Hematopoietic multipotent progenitor cell treated with erythropoietin and hydrocortisone succinate and interleukin-3 and kit ligand, for 15 days (in vitro differentiated cells): ENCODE results near the gene DRAXIN.
A peak's percentile ranks its signal among the peaks of the same experiment; 100 is the strongest.

ENCODE experiments used
- DNase-seq: peaks from one replicate; pipeline ENCODE4 v3.0.0-alpha.2; 2015; ENCODE audit warnings: low spot score

DRAXIN gene

DNA sequence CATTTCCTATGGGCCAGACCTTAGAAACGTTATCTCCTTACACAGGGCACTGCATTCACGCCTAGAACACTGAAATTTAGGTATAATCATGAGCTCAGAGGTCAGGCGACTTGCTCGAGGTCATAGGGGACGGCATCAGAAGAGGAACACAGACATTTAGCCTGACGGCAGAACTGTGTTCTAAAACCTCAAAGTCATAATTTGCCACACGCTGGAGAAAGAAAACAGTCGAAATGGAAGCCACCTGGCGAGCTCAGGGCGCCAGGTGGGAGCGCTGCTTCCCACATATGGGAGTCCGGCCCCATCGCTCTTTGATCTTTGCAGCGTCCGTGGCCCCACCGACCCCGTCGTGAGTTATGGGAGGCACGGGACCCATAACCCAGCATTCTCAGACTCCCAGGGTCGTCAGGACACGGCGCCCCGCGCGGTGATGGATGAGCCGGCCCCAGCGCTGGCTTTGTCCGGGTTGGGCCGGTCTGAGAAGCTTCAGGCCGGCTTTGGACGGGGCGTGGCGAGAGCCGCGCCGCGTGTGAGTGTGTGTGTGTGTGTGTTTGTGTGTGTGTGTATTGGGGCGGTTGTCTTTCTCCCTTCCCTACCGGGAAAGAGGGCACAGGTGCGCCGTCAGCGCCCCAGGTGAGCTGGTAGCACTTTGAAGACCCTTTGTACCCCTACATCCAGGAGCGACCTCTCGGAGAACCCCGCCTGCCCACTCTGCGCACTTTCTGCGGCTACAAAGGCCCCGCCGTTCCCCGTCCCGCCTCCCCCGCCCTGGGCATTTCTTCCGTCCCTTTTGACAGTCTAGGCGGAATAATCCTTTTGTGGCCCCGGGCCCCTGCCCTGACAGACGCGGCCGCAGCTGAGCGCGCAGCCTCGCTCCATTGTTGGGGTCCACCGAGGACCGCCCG lies 861 bp upstream of the DRAXIN start:
- no peak for DNase-seq

DNA sequence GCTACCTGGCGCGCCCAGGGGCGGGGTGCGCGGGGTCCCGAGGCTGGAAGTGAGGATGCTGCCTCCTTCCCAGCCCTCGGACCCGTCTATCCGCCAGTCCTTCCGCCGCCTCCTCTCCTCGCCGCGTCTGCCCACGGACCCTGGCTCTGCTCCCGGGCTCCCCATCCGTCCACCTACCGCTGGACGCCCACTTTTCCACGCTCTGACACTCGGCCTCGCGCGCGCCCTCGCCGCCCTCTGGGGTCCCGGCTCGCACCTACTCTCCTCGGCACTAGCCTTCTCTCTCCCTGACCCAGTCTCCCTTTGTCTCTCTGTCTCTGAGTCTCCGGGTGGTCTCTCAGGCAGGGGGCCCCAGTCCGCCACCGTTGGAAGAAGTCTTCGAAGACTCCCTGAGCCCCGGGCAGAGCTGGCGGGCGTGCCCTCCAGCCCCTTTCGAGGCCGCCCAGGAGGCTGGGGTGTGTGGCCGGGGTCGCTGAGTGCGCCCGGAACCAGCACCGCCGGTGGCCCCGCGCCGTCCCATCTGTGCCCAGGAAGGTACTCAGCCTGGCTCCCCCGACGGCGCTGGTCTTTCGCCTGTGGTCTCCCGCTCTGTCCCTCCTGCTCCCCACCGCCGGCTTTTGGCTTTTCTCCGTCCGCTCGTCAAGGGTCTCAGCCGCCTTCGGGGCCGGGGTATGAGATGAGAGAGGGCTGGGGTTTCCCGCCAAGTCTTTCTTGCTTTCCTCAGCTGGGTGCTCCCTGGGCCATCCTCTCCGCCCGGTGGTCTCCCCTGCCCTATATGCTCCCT lies 610 bp downstream of the DRAXIN start:
- no peak for DNase-seq

DNA sequence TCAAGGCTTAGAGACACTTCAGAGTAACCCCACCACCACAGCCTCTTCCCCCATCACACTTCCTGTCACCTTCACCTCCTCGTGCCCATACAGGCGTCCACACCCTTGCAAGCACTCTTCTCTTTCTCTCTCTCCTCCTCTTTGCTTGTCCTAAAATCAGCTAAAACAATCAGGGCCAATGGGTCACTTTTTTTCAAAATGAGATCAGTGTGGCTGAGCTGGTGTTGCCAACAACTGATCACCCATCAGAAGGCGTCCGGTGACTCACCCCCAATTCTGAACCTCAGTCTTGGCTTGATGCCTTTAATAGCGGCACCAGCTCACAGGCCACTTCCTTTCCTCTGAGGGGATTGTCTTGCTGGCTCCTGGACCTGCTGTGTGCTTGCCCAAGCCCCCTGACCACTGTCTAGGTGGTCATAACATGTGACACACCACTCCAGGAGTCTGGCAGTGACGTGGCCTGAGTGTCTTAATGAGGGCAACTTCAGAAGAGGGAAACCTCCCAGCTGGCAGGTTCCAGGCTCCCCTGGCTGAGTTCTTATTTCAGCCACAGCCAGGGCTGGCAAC lies 1.6 kb downstream of the DRAXIN start:
- no peak for DNase-seq

DNA sequence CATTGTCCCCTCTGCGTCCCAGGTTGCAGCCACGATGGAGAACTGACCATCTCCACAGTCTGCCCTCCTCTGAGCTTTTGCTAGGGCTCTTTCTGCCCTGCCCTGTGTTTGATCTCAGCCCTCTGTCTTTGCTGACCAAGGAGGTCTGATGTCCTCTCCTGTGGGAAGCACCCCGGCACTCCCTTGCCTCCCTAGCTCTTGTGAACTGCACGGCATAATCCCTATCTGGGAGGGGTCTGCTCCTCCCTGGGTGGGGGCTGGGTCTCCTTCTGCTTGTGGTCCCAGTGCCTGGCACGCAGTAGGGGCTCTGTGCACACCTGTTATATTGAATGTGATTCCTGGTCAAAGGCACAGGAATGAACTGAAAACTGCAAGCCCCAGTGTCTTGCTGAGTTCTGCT lies 2.4 kb downstream of the DRAXIN start:
- no peak for DNase-seq

DNA sequence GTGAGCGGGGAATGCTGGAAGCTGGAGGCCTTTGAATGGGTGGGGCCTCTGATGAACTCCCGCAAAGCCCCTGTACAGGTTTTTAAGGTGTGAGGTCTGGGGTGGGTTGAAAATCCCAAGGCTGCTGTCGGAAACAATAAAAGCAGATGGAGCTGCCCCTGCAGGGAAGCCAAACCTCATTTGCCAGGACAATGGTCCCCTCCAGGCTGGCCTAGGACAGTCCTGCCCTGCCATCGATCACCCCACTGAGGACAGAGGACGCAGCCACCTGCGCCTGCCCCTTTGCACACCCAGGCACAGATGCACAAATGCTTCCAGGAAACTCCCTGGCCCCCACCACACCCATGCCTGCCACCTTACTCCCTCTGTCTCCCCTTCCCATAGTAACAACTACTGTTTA lies 4.4 kb downstream of the DRAXIN start:
- DNase-seq = no peak

DNA sequence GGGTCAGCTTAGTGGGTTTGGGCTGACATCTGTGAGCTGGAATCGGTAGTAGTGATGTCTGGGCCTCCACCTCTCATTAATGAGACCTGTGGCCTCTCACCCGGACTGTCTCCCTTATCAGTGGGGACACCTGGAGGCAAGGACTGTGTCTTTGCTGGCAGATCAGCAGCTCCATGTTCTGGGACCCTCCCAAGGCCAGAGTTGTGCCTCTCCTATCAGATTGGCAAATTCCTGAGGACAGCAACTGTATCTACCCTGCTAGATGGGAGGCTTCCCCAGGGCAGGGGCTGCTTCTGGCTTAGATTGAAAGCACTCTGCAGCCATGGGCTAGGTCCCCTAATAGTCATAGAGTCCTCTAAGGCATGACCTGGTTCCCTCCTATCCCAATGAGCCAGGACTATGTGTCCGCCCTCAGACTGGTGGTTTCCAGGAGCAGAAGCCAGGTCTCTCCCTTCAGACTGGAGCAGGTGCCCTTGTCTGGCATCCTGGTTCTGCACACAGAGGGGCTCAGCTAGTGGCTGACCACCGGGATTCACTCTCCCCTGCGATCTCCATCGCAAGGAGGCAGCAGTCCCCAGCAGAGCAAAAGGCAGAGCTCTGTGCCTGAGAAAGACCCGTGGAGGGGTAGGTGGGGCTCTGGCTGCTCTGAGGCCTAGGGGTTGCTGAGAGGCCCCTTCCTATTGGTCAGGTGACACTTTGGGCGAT lies 5.8 kb downstream of the DRAXIN start:
- DNase-seq = peak; percentile 46

DNA sequence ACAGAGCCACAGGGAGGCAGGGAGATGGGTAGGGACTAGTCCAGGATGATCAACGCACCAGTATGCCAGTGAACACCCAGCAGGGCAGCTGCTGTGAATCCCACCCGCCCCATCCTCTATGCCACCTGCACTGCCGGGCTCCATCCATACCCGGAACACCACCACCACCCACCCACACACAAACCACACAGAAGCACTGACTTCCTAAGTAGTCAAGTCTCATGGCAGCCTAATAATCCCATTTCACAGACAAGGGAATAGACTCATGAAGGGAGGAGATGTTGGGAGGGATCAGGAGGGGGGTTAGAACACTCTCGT lies 6.3 kb downstream of the DRAXIN start:
- no peak for DNase-seq

DNA sequence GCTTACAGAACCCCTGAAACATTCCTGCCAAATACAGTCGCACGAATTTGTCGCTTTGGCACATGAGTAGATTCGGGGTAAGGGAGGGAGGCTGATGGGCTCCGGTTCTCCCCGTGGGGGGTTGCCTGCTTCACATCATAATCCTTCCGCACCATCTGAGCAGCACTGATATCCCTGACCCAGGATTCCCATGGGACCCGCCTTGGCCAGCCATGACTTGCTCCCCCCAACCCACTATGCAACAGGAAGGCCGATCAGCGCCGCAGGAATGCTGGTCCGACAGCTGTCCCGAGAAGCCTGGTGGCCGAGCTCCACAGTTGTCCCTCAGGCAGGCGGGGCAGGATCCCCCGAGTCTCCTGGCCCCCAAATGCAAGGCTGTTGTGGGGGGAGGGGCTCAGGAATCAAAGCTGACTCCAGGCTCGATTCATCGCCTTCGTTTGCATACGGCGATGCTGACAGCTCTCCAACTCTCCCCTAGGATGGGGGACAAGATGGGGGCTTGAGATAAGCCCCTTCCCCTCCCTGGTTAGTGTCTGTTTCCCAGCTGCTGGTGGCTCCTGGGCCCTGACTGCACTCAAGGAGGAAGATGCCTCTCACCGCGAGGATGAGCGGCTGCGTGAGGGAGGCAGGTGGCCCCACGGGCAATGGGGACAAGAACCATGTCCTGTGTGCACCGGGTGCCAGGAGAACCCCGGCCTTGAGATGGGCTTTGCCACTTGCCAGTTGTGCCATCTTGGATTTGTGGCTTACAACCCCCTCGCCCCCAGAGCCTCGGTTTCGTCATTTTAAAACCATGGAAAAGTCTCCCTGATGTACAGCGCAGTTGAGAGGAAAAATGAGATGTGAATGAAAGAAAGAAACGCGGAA lies 9.3 kb downstream of the DRAXIN start:
- DNase-seq = no peak

DNA sequence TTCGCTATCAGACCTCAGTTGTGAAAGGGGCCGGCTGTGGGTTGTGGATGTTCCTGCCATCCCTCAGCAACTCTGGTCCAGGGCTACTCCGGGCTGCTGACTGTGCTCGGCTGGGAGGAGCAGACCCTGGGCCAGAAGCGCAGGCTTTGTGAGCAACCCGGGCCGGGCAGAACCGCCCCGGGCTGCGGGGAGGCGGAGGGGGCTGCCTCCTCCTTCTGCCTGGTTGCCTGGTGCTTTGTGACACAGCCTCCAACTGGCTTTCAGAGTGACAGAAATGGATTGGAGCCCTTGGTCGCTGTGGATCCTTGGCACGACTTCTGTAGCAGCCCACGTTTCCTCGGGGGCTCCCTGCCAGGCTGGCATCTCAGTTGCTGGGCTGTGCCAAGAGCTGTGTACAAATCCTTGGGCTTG lies 10.0 kb downstream of the DRAXIN start:
- DNase-seq = no peak

DNA sequence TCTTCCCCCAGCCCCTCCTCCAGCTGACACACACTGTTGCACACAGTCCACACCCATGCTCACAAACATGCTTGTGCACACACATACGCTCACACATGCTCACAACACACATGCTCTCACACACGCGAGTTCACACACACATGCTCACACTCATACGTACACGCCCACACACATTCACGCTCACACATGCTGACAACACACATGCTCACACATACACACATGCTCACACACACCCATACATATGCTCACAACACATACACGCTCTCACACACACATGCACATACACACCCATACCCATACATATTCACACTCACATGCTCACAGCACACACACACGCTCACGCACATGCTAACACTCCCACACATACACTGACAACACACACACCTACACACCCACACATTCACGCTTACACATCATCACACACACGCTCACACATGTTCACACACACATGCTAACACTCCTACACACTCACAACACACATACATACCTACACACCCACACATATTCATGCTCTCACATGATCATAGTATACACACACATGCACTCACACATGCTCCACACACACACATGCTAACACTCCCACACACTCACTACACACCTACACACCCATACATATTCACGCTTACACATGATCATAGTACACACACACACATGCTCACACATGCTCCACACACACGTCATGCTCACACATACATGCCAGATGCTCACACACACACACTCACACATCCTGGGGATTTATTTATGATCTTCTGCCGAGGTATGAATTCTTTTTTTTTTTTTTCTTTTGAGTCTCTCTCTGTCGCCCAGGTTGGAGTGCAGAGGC lies 10.7 kb downstream of the DRAXIN start:
- DNase-seq = no peak

DNA sequence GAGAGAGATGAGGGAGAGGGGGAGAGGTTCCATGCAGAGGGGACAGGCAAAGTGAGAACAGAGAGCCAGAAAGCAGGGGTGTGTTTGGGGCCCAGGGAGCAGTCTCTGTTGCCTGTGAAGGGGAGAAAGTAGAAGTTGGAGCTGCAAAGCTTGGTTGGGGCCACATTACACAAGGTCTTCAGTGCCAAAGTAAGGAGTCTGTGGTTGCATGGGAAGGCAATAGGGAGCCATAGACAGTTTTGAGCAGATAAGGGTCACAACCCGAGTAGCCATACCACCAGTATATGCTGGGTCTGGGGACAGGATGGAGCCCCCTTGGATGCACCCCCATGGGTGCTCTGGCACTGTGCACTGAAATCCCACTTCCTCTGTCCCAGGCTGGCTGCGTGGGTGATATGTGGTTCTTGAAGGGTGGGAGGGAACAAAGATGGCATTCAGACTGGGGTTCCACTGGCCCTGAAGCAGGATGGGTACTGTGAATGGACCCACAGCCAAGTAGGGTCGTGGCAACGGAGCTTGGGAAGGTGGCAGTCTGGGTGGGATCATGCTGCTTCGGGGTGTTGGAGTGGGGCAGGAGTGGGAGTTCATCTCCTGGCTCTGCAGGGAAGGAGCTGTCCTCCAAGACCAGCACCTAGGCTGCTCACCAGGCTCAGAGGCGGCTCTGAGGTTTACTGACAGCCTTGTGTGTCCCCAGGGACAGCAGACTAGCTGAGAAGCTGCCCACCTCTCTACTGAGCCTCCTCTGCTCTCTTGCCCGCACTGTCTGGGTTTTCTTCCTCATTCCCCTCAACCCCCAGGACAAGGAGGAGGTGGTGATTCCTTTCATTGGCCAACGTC lies 12.1 kb downstream of the DRAXIN start:
- no peak for DNase-seq

DNA sequence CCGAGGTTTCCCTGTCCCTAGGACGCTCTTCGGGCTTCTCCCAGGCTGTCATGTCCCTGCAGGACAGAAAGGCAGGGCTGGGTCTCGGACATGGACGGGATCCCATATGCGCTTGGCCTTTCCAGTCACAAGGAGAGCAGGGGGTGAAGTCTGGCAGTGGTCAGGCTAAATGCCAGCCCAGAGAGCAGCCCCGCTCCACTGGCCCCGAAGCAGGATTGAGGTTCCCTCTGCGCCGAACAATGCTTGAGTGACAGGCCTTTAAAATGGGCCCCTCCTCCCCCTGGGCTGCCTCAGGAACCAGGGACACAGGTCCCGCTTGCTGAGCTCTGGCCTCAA lies 12.7 kb downstream of the DRAXIN start:
- DNase-seq = no peak

DNA sequence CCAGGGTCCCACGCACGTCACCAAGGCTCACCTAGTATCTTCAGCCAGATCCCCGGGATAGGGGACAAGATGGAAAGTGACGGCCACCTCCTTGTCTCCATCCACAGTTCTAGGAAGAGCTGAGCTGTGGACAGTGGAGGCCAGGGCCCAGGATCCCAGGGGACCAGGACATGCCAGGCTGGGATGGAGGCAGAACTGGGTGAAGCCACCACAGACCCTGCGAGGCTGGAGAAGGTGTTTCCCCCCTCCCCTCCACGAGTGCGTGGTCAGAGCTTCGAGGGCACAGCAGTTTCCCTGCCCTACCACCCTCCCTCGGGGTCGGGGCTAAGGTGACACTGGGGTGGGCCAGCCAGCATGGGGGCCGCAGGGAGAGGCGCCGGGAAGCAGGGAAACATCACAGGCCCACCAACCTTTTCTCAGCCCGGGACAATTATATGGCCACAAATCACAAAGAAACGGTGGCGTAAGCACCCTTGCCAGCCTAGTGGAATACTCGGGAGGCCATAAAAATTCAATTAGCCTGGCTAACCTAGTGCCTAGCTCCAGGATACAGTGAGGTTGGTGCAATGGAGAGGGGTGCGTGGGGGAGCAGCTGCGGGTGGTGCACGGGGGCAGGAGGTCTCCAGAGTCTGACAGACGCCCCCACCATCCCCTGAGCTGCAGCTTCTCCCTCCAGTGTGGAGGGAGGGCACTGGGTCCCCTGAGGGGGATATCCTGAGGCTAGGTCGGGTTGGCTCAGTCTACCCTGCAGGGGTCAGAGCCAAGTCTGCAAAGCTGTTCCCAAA lies 13.4 kb downstream of the DRAXIN start:
- no peak for DNase-seq

DNA sequence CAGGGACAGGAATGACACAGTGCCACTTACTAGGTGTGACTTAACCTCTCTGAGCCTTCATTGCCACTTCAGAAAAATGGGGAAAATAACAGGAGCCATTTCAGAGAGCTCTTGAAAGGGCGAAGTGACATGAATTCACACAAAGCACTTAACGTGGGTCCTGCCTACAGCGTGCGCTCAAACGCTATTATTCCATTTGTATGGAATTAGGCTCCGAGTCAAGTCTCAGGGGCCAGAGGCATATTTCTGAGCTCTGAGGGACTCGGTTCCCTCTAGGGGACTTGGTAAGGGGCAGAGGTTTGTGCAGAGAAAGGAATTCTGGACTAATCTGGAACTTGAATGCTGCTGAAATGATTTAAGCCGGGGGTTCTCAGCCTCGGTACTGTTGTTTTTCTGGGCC lies 14.1 kb downstream of the DRAXIN start:
- no peak for DNase-seq

DNA sequence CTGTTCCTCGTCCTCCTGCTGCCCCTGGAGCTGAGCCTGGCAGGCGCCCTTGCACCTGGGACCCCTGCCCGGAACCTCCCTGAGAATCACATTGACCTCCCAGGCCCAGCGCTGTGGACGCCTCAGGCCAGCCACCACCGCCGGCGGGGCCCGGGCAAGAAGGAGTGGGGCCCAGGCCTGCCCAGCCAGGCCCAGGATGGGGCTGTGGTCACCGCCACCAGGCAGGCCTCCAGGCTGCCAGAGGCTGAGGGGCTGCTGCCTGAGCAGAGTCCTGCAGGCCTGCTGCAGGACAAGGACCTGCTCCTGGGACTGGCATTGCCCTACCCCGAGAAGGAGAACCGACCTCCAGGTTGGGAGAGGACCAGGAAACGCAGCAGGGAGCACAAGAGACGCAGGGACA lies 14.8 kb downstream of the DRAXIN start:
- no peak for DNase-seq

DNA sequence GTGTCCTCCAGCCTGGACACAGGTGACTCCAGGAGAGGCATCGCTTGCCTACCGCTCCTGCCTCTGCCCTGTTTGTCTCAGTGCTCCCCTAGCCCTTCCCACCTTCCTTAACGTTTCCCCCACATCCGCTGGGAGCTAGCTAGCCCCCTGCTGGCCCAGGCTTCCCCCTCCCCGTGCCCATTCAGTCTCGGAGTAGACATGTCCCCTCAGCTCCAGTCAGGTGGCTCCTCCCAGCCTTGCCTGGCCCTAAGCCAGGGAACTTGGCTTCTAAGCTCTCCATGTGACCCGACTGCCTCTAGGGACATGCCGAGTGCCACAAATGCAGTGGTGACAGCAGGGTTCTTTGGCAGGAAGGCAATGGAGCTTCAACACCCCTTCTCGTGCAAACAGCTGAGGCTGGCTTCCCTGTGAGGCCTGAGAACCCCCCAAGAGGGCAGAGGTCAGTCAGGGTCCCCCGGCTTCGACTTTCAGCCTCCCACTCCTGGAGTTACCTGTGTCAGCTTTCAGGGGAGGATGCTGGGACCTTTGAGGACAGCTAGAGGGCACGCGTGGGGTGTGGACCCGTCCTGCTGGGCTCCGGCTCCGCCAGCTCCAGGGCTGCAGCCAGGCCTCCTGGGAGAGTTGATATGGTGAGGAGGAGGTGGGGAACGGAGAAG lies 16.2 kb downstream of the DRAXIN start:
- peak; percentile 47 for DNase-seq

DNA sequence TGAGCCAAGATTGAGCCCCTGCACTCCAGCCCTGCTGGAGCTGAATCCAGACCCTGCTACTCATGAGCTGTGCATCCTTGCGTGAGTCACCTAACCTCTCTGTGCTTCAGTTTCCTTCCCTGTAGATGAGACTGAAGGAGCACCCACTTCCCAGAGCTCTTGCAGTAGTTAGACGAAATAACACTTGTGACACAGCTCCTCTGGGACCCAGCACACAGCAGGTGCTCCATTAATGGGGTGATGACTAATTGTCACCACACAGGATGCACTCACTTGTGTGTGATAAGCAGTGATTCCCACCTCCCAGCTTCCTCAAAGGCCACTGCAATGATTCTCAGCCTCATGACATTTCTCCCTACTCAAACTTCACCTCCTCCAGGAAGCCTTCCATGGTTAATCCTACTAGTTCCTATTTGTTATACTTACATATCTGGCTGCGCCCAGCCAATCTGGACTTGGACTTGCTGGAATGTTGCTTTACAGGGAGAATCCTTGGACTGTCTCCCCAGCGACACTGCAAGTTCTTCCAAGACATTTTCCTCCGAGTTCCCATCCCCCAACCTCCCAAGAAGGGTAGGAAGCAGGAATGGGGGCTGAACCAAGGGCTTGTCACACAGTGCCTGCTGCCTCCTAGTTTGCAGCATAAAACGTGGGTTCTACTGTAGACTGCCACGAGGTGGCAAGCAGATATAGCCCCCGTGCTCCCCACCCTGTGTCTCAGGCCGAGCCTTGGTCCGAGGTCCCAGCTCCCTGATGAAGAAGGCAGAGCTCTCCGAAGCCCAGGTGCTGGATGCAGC lies 17.2 kb downstream of the DRAXIN start:
- DNase-seq = no peak

DNA sequence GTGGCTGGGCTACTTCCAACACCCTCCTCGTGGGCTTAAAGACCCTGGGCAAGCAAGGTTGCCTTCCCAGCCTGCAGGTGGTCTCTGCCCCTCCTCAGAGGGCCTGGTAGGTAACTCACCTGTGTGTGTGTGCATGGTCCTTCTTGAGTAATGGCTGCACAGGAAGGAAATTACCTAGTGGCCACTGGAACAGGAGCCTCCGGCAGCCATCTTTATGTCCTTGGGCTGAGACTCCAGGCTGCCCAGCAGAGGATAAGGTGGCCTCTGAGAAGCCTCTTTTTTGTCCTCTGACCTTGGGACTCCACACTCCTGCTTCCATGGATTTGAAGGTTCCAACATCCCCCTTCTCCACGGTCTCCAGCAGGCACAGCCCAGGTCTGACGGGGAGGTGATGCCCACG lies 20.0 kb downstream of the DRAXIN start:
- DNase-seq = no peak
